HAP-1 (cell line): Measurements from ENCODE around the gene HMGXB4.

Source experiments
- DNase-seq, 2 experiments: peaks; one replicate each; pipeline ENCODE4 v3.0.0-alpha.2; 2016 to 2020; ENCODE audit warnings: low spot score in 2 of 2
- H3K27me3 ChIP-seq: fragments of 250-450 bp; sonication (Bioruptor Pico); 2 replicates; pipeline ENCODE4 v1.5.1; 2020; ENCODE audit warnings: low read depth, mild to moderate bottlenecking, moderate library complexity
- H3K36me3 ChIP-seq: fragments of 250-450 bp; sonication (Bioruptor Pico); replicated peaks from 2 replicates; pipeline ENCODE4 v1.5.1; 2020; ENCODE audit warnings: mild to moderate bottlenecking
- H3K4me1 ChIP-seq: fragments of 250-450 bp; sonication (Bioruptor Pico); 2 replicates; pipeline ENCODE4 v1.5.1; 2020; ENCODE audit warnings: mild to moderate bottlenecking
- H3K4me3 ChIP-seq: fragments of 250-450 bp; sonication (Bioruptor Pico); 2 replicates; pipeline ENCODE4 v1.5.1; 2020; ENCODE audit warnings: mild to moderate bottlenecking, moderate library complexity
- H3K9me3 ChIP-seq: fragments of 250-450 bp; sonication (Bioruptor Pico); 2 replicates; pipeline ENCODE4 v1.5.1; 2020; ENCODE audit warnings: mild to moderate bottlenecking, moderate library complexity
- in situ Hi-C: fragments of 300-500 bp; cut with MboI; formaldehyde crosslinking; loops from 3 replicates; pipeline ENCODE4 v1.14.3; 2020; ENCODE audit warnings: low sequenced_read_pairs, inconsistent platforms, mixed read lengths

The HMGXB4 gene

DNA sequence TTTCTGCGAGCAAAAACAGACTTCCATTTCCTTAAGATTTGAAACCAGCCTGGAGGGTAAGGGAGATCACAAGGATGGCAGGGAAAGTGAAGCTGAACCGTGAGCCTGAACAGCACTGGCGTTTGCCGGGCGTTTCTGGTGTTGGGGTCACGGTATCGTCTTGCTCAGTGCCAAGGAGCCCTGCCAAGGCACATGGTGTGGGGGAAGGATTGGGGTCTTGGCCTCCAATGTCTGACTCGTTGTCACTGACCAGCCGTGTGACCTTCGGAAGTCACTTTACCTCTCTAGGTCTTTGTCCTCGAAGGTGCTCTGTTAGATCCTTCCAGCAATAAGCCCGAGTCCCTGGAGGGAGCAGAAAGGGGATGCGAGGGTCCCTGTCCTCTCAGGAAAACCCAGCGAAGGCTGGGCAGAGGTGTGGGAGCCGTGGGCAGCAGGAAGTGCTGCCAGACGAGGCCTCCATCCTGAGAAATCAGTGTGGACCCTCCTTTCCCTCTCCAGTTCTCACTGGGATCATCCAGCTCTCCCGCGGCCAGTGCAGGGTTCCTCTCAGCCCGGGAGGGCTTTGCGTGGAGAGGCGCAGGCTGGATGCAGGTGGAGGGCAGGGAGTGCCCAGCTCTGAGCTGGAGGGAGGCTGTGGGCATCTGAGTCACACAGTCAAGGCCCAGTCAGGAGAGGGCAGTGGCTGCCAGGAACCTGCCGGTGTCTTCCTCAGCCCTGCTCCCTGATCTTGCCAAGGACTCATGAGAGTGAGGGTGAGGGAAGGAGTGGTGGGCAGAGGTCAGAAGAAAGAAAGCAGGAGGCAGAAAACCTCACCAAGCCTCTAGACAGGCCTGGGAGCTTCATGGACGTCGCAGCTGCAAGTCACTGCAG, 61.3 kb downstream of the HMGXB4 start:
- no peak for DNase-seq

GRCh38 chr22:35319244-35319985, 62.1 kb downstream of the HMGXB4 start:
- DNase-seq: no peak
- Histone ChIP-seq H3K9me3 (no peaks in the 10 kb centered on the region), H3K27me3 (no peaks in the 10 kb centered on the region), H3K4me3 (no peak overlapping the region), H3K4me1 (no peaks in the 10 kb centered on the region), H3K36me3 (no peaks in the 10 kb centered on the region)
- in situ Hi-C loops: no loop called here

More for the DNA sequence above, 61.3 kb downstream of the HMGXB4 start:
- H3K36me3 ChIP-seq: no peaks in the 10 kb centered on the region
- in situ Hi-C loops: no loop called here
- no peaks in the 10 kb centered on the region for H3K9me3 ChIP-seq
- no peak overlapping the region for H3K4me3 ChIP-seq
- H3K4me1 ChIP-seq: no peaks in the 10 kb centered on the region
- no peaks in the 10 kb centered on the region for H3K27me3 ChIP-seq

DNA sequence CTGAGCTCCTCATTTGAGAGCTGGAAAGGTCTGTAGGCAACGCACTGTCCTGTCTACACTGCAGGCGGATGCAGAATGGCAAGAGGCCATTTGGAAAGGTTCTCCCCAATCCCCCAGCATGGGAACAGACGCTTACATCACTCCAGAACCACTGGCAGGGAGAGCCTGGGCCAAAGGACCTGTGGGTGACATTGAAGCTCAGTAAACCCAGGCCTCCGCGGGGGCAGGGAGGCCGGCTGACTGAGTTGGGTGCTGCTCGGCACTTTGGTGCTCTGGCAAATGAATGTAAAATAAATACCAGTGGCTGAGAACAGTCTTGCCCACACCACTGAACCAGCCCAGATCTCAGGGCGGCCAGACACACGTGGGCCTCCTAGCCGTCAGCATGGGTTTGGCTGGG, 64.8 kb downstream of the HMGXB4 start:
- in situ Hi-C loops: no loop called here
- Histone ChIP-seq H3K4me3 (no peak overlapping the region), H3K4me1 (no peaks in the 10 kb centered on the region), H3K27me3 (no peaks in the 10 kb centered on the region), H3K36me3 (peaks cover 6% of the 10 kb centered on the region; the same call in 1 of the 2 replicates), H3K9me3 (no peaks in the 10 kb centered on the region)
- no peak for DNase-seq

- in situ Hi-C loops: no loop called here
- no peak for DNase-seq
These were observed 65.6 kb downstream of the HMGXB4 start for GRCh38 chr22:35322893-35323292.

GRCh38 chr22:35323305-35323704, 66.0 kb downstream of the HMGXB4 start:
- no peaks in the 10 kb centered on the region for H3K9me3 ChIP-seq
- H3K4me1 ChIP-seq: no peaks in the 10 kb centered on the region
- H3K4me3 ChIP-seq: no peak overlapping the region
- H3K27me3 ChIP-seq: no peaks in the 10 kb centered on the region
- DNase-seq: no peak
- in situ Hi-C loops: no loop called here
- H3K36me3 ChIP-seq: peaks cover 11% of the 10 kb centered on the region; the same call in 1 of the 2 replicates

More at GRCh38 chr22:35322893-35323292, 65.6 kb downstream of the HMGXB4 start:
- Histone ChIP-seq H3K4me1 (no peaks in the 10 kb centered on the region), H3K9me3 (no peaks in the 10 kb centered on the region), H3K4me3 (no peak overlapping the region), H3K27me3 (no peaks in the 10 kb centered on the region), H3K36me3 (peaks cover 10% of the 10 kb centered on the region; the same call in 1 of the 2 replicates)

DNA sequence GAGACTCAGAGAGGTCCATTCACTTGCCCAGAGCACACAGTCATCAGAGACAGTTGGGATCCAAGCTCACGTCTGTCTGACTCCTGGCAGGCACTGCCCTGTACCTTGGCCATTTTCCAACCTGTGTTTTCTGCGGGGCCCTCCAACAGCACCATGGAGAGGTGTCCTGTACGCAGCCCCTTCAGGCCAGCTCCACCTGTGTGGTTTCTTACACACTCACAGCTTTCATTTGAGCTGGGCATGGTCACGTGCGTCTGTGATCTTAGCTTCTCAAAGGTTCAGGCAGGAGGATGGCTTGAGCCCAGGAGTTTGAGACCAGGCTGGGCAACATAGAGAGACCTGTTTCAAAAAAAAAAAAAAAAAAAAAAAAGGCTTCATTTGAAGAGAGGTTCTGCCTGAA, 66.8 kb downstream of the HMGXB4 start:
- Histone ChIP-seq H3K4me3 (no peak overlapping the region), H3K4me1 (no peaks in the 10 kb centered on the region), H3K9me3 (no peaks in the 10 kb centered on the region), H3K36me3 (peaks cover 11% of the 10 kb centered on the region; the same call in 1 of the 2 replicates), H3K27me3 (no peaks in the 10 kb centered on the region)
- no peak for DNase-seq
- in situ Hi-C loops: no loop called here

DNA sequence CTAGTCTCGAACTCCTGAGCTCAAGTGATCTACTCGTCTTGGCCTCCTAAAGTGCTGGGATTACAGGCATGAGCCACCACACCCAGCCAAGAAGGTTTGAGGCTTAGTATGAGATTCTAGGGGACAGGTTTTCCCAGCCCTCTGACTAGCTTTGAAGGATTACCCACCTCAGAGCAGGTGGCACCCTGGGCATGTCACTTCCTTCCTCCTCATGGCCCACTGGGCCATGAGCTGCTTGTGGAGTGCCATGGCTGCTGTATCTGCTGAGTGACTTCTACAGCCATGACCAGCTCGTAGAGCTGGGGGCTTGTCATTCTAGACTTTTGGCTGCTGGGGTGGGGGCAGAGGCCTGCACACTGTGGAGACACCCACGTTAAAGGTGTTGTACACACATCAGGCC, 67.5 kb downstream of the HMGXB4 start:
- no peak overlapping the region for H3K4me3 ChIP-seq
- H3K36me3 ChIP-seq: peaks cover 11% of the 10 kb centered on the region; the same call in 1 of the 2 replicates
- in situ Hi-C loops: no loop called here
- H3K4me1 ChIP-seq: no peaks in the 10 kb centered on the region
- DNase-seq: no peak
- H3K9me3 ChIP-seq: no peaks in the 10 kb centered on the region
- H3K27me3 ChIP-seq: no peaks in the 10 kb centered on the region

DNA sequence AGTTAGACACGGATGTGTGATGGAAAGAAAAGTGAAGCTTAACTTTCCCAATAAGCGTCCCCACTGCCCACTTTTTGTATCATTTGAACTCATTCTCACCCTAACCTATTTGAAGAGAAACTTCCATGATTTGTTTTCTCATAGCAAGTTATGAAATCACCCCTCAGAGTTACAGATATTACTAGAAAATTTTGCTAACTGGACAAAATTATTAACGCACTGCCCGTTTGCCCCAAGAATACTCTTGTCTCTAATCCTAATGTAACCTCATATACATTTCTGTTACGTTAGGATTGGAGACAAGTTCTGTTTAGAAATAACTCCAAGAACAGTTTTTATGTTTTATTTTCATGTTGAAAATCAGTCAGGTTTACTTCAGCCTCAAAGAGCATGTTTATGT, 67.9 kb downstream of the HMGXB4 start:
- Histone ChIP-seq H3K27me3 (no peaks in the 10 kb centered on the region), H3K4me1 (no peaks in the 10 kb centered on the region), H3K9me3 (no peaks in the 10 kb centered on the region), H3K36me3 (peaks cover 11% of the 10 kb centered on the region; the same call in 1 of the 2 replicates), H3K4me3 (no peak overlapping the region)
- in situ Hi-C loops: no loop called here
- DNase-seq: no peak

GRCh38 chr22:35326854-35327562, 69.7 kb downstream of the HMGXB4 start:
- Histone ChIP-seq H3K27me3 (no peaks in the 10 kb centered on the region), H3K9me3 (no peaks in the 10 kb centered on the region), H3K4me1 (no peaks in the 10 kb centered on the region), H3K36me3 (peaks cover 11% of the 10 kb centered on the region), H3K4me3 (no peak overlapping the region)
- no peak for DNase-seq
- in situ Hi-C loops: no loop called here

GRCh38 chr22:35327690-35328471, 70.6 kb downstream of the HMGXB4 start:
- H3K4me3 ChIP-seq: no peak overlapping the region
- H3K4me1 ChIP-seq: no peaks in the 10 kb centered on the region
- H3K36me3 ChIP-seq: peaks cover 11% of the 10 kb centered on the region
- in situ Hi-C loops: no loop called here
- no peaks in the 10 kb centered on the region for H3K9me3 ChIP-seq
- DNase-seq: no peak
- no peaks in the 10 kb centered on the region for H3K27me3 ChIP-seq

DNA sequence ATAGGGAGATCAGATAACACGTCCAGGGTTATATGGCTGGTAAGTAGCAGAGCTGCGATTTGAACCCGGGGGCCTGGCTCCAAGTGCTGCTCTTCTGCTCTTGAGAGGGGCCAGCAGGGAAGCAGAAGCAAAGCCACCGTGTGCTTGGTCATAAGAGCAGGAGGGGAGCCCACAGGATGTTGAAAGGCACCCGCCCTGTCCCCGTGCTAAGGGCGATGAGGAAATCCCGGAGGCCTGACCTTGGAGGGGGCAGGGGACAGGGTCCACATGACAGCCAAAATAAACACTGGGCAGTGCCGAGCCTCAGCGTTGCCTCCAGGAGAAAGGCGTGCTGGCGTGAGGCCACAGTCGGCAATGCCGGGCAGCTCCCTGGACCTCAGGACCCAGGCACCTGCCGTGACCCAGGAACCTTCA, 71.2 kb downstream of the HMGXB4 start:
- Histone ChIP-seq H3K27me3 (no peaks in the 10 kb centered on the region), H3K36me3 (peaks cover 11% of the 10 kb centered on the region), H3K9me3 (no peaks in the 10 kb centered on the region), H3K4me1 (no peaks in the 10 kb centered on the region), H3K4me3 (no peak overlapping the region)
- DNase-seq: no peak
- in situ Hi-C loops: no loop called here

- DNase-seq: no peak
- in situ Hi-C loops: no loop called here
- Histone ChIP-seq H3K36me3 (peaks cover 11% of the 10 kb centered on the region), H3K4me1 (no peaks in the 10 kb centered on the region), H3K9me3 (no peaks in the 10 kb centered on the region), H3K27me3 (no peaks in the 10 kb centered on the region), H3K4me3 (no peak overlapping the region)
These were observed 72.0 kb downstream of the HMGXB4 start for GRCh38 chr22:35329114-35329847.
